Measurements from ENCODE around the gene ZFTA. TPM values are rescaled to one million over a fixed set of nuclear protein-coding genes. Genes with fewer than 3 reads are reported as not detected.
"Not testable (repeated sequence)": the region's sequence is repeated elsewhere in the genome, so short reads cannot be mapped to it uniquely, and the experiment has no call there.

ZFTA gene
- total RNA-seq, result 10 to 100 TPM; 15.5 to 16.0 TPM
- long read RNA-seq, partial matches to known transcripts, result 0 of 8 reads
- long read RNA-seq, other reads (novel, unspliced or antisense), result 8 of 8 reads

GRCh38 chr11:63768237-63769041, at the start of gene ZFTA:
Gene ZFTA, minus strand, starts transcription at chr11:63768775. Its CDS starts 153 bp downstream, at chr11:63768622.
- peak; percentile 79 for DNase-seq
- intact Hi-C loops (cut with DNase I), result loop anchor here (2.0 to 10.0 kb wide), 3 partner anchors 44 to 176 kb away; partner anchors contain the start of gene SPINDOC (in 1 of the 2)
- ATAC-seq, result peak; percentile 6 to 49

- DNase-seq, result no peak
- no peak for ATAC-seq
- intact Hi-C loops (cut with DNase I), result no loop called here
These were observed 49.4 kb upstream of the ZFTA start for GRCh38 chr11:63817758-63818498.

GRCh38 chr11:63816732-63817131, 48.2 kb upstream of the ZFTA start:
- ATAC-seq (no peak), DNase-seq (no peak)
- intact Hi-C loops (cut with DNase I), result no loop called here

GRCh38 chr11:63816166-63816565, 47.6 kb upstream of the ZFTA start:
- DNase-seq (no peak), ATAC-seq (no peak)
- intact Hi-C loops (cut with DNase I), result no loop called here

DNA sequence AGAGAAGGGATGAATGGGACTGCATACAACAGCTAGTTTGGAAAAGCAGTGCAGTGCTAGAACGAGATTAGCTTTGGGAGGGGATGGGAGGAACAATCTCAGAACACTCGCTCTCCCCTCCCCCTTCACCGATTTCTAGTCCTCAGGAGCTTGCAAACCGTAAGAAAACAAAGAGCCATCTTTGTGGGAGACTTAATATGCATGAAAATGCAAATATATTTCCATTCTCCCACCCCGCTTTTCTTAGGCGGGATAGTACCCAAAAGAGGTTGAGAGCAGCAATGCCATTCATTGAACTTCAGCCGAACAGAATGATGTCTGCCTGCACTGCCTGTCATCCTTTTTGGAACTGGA, 45.8 kb upstream of the ZFTA start:
- no peak for ATAC-seq
- intact Hi-C loops (cut with DNase I), result no loop called here
- DNase-seq, result no peak

- ATAC-seq (peak; percentile 51 to 72), DNase-seq (peak; percentile 66)
- intact Hi-C loops (cut with DNase I), result loop anchor here in 1 of 2 donors (2.0 kb wide), 1 partner anchor 45 kb away; the partner anchor contains the start of gene ZFTA
These were observed 45.2 kb upstream of the ZFTA start for GRCh38 chr11:63813563-63814382.

GRCh38 chr11:63813035-63813562, 44.5 kb upstream of the ZFTA start, which contains the start of gene SPINDOC:
Gene SPINDOC, plus strand, starts transcription at chr11:63813456. Its CDS starts 231 bp downstream, at chr11:63813687.
- ATAC-seq (peak; percentile 94 to 96), DNase-seq (peak; percentile 86)
- intact Hi-C loops (cut with DNase I), result loop anchor here in 1 of 2 donors (2.0 kb wide), 1 partner anchor 44 kb away; the partner anchor contains the start of gene ZFTA

- intact Hi-C loops (cut with DNase I), result no loop called here
- DNase-seq (no peak), ATAC-seq (no peak)
These were observed 42.9 kb upstream of the ZFTA start for GRCh38 chr11:63811522-63811921.

DNA sequence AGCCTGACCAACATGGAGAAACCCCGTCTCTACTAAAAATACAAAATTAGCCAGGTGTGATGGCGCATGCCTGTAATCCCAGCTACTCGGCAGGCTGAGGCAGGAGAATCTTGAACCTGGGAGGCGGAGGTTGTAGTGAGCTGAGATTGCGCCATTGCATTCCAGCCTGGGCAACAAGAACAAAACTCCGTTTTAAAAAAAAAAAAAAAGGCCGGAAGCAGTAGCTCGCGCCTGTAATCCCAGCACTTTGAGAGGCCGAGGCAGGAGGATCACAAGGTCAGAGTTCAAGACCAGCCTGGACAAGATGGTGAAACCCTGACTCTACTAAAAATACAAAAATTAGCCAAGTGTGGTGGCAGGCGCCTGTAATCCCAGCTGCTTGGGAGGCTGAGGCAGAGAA, 41.8 kb upstream of the ZFTA start:
- DNase-seq; intact Hi-C loops (cut with DNase I): not testable (repeated sequence)

DNA sequence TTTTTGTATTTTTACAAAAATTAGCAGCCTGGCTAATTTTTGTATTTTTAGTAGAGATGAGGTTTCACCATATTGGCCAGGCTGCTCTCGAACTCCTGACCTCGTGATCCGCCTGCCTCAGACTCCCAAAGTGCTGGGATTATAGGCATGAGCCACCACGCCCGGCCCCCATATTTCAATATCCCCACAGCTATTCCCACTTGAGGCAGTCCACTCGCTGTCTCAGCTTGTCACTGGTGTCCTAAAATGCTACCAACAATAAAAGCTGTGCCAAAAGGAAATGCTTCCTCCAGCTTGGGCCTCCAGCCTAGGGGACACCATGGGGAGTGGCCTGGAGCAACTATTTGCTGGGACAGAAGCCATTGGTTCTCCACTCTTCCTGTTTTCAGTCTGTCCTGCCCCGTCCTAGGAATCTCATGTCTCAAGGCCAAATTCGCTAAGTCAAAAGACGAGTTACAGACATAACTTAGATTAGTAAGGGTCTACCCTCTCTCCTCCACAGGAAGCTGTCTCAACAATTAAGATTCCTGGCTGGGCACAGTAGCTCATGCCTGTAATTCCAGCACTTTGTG, 37.4 kb upstream of the ZFTA start:
- DNase-seq (no peak), ATAC-seq (peak; percentile 78 to 96)

More for the DNA sequence above, 41.8 kb upstream of the ZFTA start:
- ATAC-seq, result not testable (repeated sequence)

DNA sequence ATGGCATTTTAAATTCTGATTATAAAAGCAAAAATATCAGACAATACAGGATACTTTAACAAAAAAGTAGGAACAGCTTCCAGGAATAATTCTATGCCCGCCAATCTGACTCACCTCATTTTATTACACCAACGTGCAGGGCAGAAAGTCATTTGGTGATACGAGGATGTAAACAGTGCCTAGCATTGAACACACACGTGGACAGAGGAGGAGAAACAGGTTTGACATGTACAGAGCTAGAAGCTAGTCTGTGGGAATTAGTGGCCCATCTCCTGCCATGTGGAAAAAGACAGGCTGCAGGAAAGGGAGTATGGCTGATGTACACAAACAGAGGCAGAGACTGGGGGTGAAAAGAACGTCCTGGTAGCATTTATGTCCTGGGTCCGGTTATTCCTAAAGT, 35.7 kb upstream of the ZFTA start:
- intact Hi-C loops (cut with DNase I), result no loop called here
- ATAC-seq (no peak), DNase-seq (no peak)

More for the DNA sequence above, 37.4 kb upstream of the ZFTA start:
- intact Hi-C loops (cut with DNase I), result no loop called here

- no peak for DNase-seq
- intact Hi-C loops (cut with DNase I), result no loop called here
- no peak for ATAC-seq
These were observed 34.3 kb upstream of the ZFTA start for GRCh38 chr11:63802637-63803414.

DNA sequence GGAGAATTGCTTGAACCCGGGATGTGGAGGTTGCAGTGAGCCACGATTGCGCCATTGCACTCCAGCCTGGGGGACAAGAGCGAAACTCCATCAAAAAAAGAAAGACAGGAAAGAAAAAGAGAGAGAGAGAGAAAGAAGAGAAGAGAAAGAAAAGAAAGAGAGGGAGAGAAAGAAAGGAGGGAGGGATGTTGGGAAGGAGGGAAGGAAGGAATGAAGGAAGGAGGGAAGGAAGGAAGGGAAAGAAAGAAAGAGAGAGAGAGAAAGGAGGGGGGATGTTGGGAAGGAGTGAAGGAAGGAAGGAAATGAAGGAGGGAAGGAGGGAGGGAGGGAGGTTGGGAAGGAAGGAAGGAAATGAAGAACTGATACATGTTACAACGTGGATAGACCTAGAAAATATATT, 32.3 kb upstream of the ZFTA start:
- intact Hi-C loops (cut with DNase I), result no loop called here
- no peak for ATAC-seq

GRCh38 chr11:63795066-63795465, 26.5 kb upstream of the ZFTA start:
- ATAC-seq, result no peak
- intact Hi-C loops (cut with DNase I), result no loop called here
- DNase-seq, result no peak

More for the DNA sequence above, 32.3 kb upstream of the ZFTA start:
- DNase-seq, result no peak

DNA sequence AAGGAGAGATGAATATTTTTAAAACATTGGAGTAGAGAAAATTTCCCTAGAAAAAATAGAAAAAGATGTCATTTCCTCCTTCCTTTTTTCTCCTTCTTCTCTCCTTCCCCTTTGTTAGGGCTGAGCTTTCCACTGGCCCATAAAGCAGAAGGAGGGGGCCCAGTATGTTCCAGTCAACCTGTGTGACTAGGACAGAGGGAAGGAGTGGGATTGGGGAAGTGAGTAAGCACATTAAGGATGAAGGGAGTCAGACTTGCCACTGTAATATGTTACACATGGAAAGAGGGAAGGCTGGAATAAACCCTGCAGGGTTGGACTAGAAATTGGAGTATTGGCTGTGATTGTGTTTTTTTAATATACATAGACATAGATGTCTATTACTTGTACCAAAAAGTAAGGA, 24.6 kb upstream of the ZFTA start:
- intact Hi-C loops (cut with DNase I), result no loop called here
- DNase-seq, result no peak
- no peak for ATAC-seq

DNA sequence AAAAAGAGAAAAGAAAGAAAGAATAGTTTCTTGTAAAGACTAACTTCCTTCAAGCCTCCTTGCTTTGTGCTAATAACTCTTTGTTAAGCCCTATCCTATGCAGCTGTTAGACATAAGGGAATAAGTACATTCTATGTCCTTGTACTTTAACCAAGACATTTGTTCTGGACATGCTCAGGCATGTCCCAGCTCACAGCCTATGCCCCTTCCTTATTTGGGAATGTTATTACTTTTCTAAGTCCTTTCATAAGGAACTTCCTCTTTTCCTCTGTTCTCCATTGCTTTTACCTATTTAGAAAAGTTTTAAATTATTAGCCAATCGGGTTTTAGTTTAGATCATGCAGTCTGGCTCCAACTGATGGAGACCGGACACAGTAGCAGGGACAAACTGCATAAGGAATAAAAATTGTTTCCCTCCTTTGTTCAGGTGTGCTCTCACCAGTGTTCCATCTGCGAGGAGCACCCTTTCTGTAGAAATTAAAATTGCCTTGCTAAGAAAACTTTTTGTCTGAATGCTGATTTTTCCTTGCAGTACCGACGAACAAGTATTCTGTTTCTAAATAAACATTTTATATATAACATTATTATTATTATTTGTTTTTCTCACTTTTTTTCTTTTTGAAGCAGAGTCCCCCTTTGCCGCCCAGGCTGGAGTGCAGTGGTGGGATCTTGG, 23.1 kb upstream of the ZFTA start:
- DNase-seq (no peak), ATAC-seq (no peak)
- intact Hi-C loops (cut with DNase I), result no loop called here

DNA sequence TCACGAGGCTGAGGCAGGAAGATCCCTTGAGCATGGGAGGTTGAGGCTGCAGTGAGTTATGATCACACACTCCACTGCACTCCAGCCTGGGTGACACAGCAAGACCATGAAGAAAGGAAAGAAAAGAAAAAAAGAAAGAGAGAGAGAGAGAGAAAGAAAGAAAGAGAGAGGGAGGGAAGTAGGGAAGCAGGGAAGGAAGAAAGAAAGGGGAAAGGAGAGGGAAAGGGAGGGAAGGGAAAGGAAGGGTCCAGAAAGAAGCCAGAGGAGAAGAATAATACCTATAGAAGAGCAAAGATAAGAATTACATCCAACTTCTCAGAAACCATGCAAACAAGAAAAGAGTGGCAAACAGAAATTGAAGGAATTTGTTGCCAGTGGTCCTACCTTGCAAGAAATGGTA, 17.2 kb upstream of the ZFTA start:
- DNase-seq, result no peak
- ATAC-seq, result no peak
- intact Hi-C loops (cut with DNase I), result no loop called here

All from left cardiac atrium (tissue), 4 donors.